ENCODE results near the gene SDK2. TPM values are rescaled to one million over a fixed set of nuclear protein-coding genes. Genes with fewer than 3 reads are reported as not detected.

SDK2 gene
- total and polyA plus RNA-seq, 9 of the 15 experiments (the other 6 are each of a cell fraction or from before 2014, with no cell fraction given) = 0.04 TPM; not detected in 8

DNA sequence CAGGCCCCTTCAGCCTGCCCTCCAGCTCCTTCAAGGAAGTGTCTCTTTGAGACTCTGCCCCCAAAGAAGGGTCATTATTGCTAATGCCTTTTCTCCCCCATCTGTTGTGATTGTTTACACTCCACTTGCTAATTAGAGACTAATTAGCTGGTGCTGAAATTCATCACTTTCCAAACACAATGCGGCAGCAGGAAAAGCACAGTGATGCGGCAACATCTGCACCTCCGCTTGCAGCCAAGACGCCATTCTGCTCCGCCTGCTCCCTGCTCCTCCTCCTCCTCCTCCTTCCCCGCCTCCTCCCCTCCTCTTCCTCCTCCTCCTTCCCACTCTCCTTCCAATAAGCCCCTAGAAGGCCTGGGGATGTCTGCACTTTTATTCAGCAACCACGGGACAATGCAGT is 110.5 kb downstream of the SDK2 start:
- no peak overlapping the region for H3K4me3 ChIP-seq
- WGBS (ENCODE audit: insufficient coverage, low coverage, missing lambda C conversion rate) = 3% methylated on average over 6 of the region's 7 CpGs
- H3K36me3 ChIP-seq (ENCODE audit: control insufficient read depth, insufficient read depth, low read length) = no peaks in the 10 kb centered on the region
- no peak overlapping the region for H3K27ac ChIP-seq (ENCODE audit: extremely low read depth, low read depth, low read length)
- no peaks in the 10 kb centered on the region for H3K9me3 ChIP-seq (replicated peaks; ENCODE audit: control insufficient read depth, insufficient read depth, low read depth, low read length)
- H4K20me1 ChIP-seq (replicated peaks; ENCODE audit: control insufficient read depth, insufficient read depth, low read length) = peaks cover 5% of the 10 kb centered on the region; the same call in 1 of the 2 replicates
- no TSS peak for BruUV-seq (replicated peaks)
- in situ Hi-C loops (cut with MboI) = no loop called here
- no peak for FAIRE-seq
- ATAC-seq = no peak
- CTCF ChIA-PET (ENCODE audit: low intra/inter-chr PET ratio) = no interaction called here
- peaks cover 2 to 40% of the 10 kb centered on the region in 2 experiments; a peak in 3 of 5 replicates for H3K27me3 ChIP-seq (ENCODE audit: control insufficient read depth in 2 of 2, insufficient read depth in 2 of 2, low read length in 2 of 2)
- H3K9me1 ChIP-seq (ENCODE audit: control insufficient read depth, insufficient read depth, low read length) = no peaks in the 10 kb centered on the region
- H3K4me2 ChIP-seq (ENCODE audit: insufficient read depth, low read length) = no peak overlapping the region
- DNase-seq (ENCODE audit: extremely low read depth in 1 of 4, low spot score in 3 of 4) = no peak
- H3K79me2 ChIP-seq (ENCODE audit: control insufficient read depth, insufficient read depth, low read length) = no peaks in the 10 kb centered on the region
- intact Hi-C loops (cut with micrococcal nuclease) = no loop called here
- H2AFZ ChIP-seq (ENCODE audit: low read depth, low read length) = no peak overlapping the region
- POLR2A ChIA-PET = no interaction called here
- no peak for TF ChIP-seq ZNF197 (CRISPR knock-in tag; IDR thresholded peaks at IDR 0.05; ENCODE audit: low read depth)
- TF ChIP-seq TAF15 (IDR thresholded peaks at IDR 0.05; ENCODE audit: low read depth, low read length) = no peak
- TF ChIP-seq HSF4 (CRISPR knock-in tag; IDR thresholded peaks at IDR 0.05; ENCODE audit: borderline replicate concordance) = no peak
- no peak for TF ChIP-seq MEF2D (tag; conservative IDR thresholded peaks at IDR 0.05; ENCODE audit: low read depth)
- no peak for TF ChIP-seq ZNF41 (CRISPR knock-in tag; conservative IDR thresholded peaks at IDR 0.05)
- TF ChIP-seq RAD51 (IDR thresholded peaks at IDR 0.05; ENCODE audit: borderline replicate concordance, low read depth) = no peak
- no peak for TF ChIP-seq ZNF79 (CRISPR knock-in tag; IDR thresholded peaks at IDR 0.05; ENCODE audit: low read depth)
- no peak for TF ChIP-seq IRF9 (tag; IDR thresholded peaks at IDR 0.05)
- TF ChIP-seq EP400 (IDR thresholded peaks at IDR 0.05) = no peak
- TF ChIP-seq XRCC4 (IDR thresholded peaks at IDR 0.05; ENCODE audit: extremely low read depth, insufficient read depth, insufficient read length) = no peak
- TF ChIP-seq ZNF644 (tag; IDR thresholded peaks at IDR 0.05; ENCODE audit: low read depth) = no peak
- no peak for TF ChIP-seq ZNF551 (CRISPR knock-in tag; IDR thresholded peaks at IDR 0.05)
- no peak for TF ChIP-seq SMARCA4 (IDR thresholded peaks at IDR 0.05)
- no peak for TF ChIP-seq ZFX (CRISPR knock-in tag; IDR thresholded peaks at IDR 0.05)
- H3K4me1 ChIP-seq (replicated peaks in 1 of 2; ENCODE audit: control insufficient read depth in 2 of 2, insufficient read depth in 2 of 2, low read length in 2 of 2) = no peaks in the 10 kb centered on the region
- H3K9ac ChIP-seq (ENCODE audit: insufficient read depth in 1 of 2, low read depth in 2 of 2, low read length in 2 of 2) = no peak overlapping the region

Measured in K562 (cell line).